ENCODE results near the gene CLEC3B.

The CLEC3B gene

GRCh38 chr3:45003406-45003805, 22.7 kb upstream of the CLEC3B start:
- DNase-seq (ENCODE audit: low read depth in 1 of 2, low spot score in 1 of 2): no peak

GRCh38 chr3:45003859-45004258, 22.2 kb upstream of the CLEC3B start:
- DNase-seq (ENCODE audit: low read depth in 1 of 2, low spot score in 1 of 2): no peak

- DNase-seq (ENCODE audit: low read depth in 1 of 2, low spot score in 1 of 2): no peak
Observed at GRCh38 chr3:45007091-45007490, 19.0 kb upstream of the CLEC3B start.

- DNase-seq (ENCODE audit: low read depth in 1 of 2, low spot score in 1 of 2): no peak
Observed at GRCh38 chr3:45008117-45008516, 18.0 kb upstream of the CLEC3B start.

GRCh38 chr3:45009868-45010267, 16.2 kb upstream of the CLEC3B start:
- DNase-seq (ENCODE audit: low read depth in 1 of 2, low spot score in 1 of 2): no peak

- no peak for DNase-seq (ENCODE audit: low read depth in 1 of 2, low spot score in 1 of 2)
Observed at GRCh38 chr3:45010811-45011333, 15.2 kb upstream of the CLEC3B start.

- no peak for DNase-seq (ENCODE audit: low read depth in 1 of 2, low spot score in 1 of 2)
Observed at GRCh38 chr3:45011756-45012508, 14.2 kb upstream of the CLEC3B start.

- DNase-seq (ENCODE audit: low read depth in 1 of 2, low spot score in 1 of 2): no peak
Observed at GRCh38 chr3:45012577-45012976, 13.5 kb upstream of the CLEC3B start.

GRCh38 chr3:45016916-45017315, 9.2 kb upstream of the CLEC3B start:
- DNase-seq (ENCODE audit: low read depth in 1 of 2, low spot score in 1 of 2): no peak

- no peak for DNase-seq (ENCODE audit: low read depth in 1 of 2, low spot score in 1 of 2)
Observed at GRCh38 chr3:45017821-45018220, 8.3 kb upstream of the CLEC3B start.

GRCh38 chr3:45020534-45020933, 5.6 kb upstream of the CLEC3B start:
- no peak for DNase-seq (ENCODE audit: low read depth in 1 of 2, low spot score in 1 of 2)

GRCh38 chr3:45021524-45022297, 4.4 kb upstream of the CLEC3B start:
- no peak for DNase-seq (ENCODE audit: low read depth in 1 of 2, low spot score in 1 of 2)

- no peak for DNase-seq (ENCODE audit: low read depth in 1 of 2, low spot score in 1 of 2)
Observed at GRCh38 chr3:45023675-45024074, 2.4 kb upstream of the CLEC3B start.

- no peak for DNase-seq (ENCODE audit: low read depth in 1 of 2, low spot score in 1 of 2)
Observed at GRCh38 chr3:45024542-45025255, 1.4 kb upstream of the CLEC3B start.

GRCh38 chr3:45026957-45027356, 854 bp downstream of the CLEC3B start:
- no peak for DNase-seq (ENCODE audit: low read depth in 1 of 2, low spot score in 1 of 2)

GRCh38 chr3:45027441-45027840, 1.3 kb downstream of the CLEC3B start:
- DNase-seq (ENCODE audit: low read depth in 1 of 2, low spot score in 1 of 2): no peak

GRCh38 chr3:45029216-45029615, 3.1 kb downstream of the CLEC3B start:
- DNase-seq (ENCODE audit: low read depth in 1 of 2, low spot score in 1 of 2): no peak

GRCh38 chr3:45029661-45030060, 3.6 kb downstream of the CLEC3B start:
- DNase-seq (ENCODE audit: low read depth in 1 of 2, low spot score in 1 of 2): no peak

- no peak for DNase-seq (ENCODE audit: low read depth in 1 of 2, low spot score in 1 of 2)
Observed at GRCh38 chr3:45031531-45031930, 5.4 kb downstream of the CLEC3B start.

- DNase-seq (ENCODE audit: low read depth in 1 of 2, low spot score in 1 of 2): no peak
Observed at GRCh38 chr3:45032113-45032512, 6.0 kb downstream of the CLEC3B start.

- DNase-seq (ENCODE audit: low read depth in 1 of 2, low spot score in 1 of 2): no peak
Observed at GRCh38 chr3:45033791-45034190, 7.7 kb downstream of the CLEC3B start.
